ENCODE results near the gene SHISAL2A. TPM values are rescaled to one million over a fixed set of nuclear protein-coding genes. Genes with fewer than 3 reads are reported as not detected.

SHISAL2A gene
- total and polyA plus RNA-seq, 2 donors (not counting 1 experiment from before 2014, with no cell fraction given): not detected

DNA sequence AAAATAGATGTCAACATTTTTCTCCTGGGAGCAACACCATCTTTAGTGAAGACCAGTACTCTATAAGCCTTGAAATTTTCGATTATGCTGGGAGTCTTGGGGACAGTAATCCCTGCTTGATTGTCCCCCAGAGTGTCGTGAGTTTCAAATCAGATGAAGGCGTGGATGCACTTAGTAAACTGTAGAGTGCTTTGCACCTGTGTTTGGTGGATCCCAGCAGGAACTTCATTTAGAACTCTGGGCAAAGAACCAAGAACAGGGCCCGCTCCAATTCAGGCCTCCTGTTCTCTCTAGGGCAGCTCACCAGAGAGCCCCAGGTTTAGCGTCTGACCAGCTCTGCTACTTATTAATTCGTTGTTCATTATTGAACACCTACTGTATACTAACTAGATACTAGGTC is 29.3 kb upstream of the SHISAL2A start:
- Histone ChIP-seq H3K27ac (ENCODE audit: insufficient read depth, low read length) (no peak overlapping the region), H3K4me2 (ENCODE audit: extremely low read depth, insufficient read depth, low read length) (no peak overlapping the region), H2AFZ (ENCODE audit: low read length) (no peak overlapping the region), H3K4me1 (ENCODE audit: control insufficient read depth, extremely low read depth, insufficient read depth, low read length) (peaks cover 6% of the 10 kb centered on the region), H3K36me3 (ENCODE audit: control insufficient read depth, insufficient read depth, low read length) (no peaks in the 10 kb centered on the region), H3K27me3 (ENCODE audit: control insufficient read depth, insufficient read depth, low read length) (no peaks in the 10 kb centered on the region), H4K20me1 (ENCODE audit: control insufficient read depth, extremely low read depth, insufficient read depth, low read length) (no peaks in the 10 kb centered on the region), H3K9me3 (ENCODE audit: control insufficient read depth, insufficient read depth, low read depth, low read length) (no peaks in the 10 kb centered on the region), H3K79me2 (ENCODE audit: control insufficient read depth, insufficient read depth, low read length) (no peaks in the 10 kb centered on the region), H3K9ac (ENCODE audit: insufficient read depth, low read length) (no peak overlapping the region), H3K4me3 (replicated peaks in 1 of 4; ENCODE audit: control extremely low read depth in 1 of 4, insufficient read depth in 1 of 4, low read depth in 3 of 4, low read length in 4 of 4) (no peak overlapping the region)
- no peak for DNase-seq (ENCODE audit: low read depth in 2 of 2)
- no peak for TF ChIP-seq EZH2 (IDR thresholded peaks at IDR 0.05; ENCODE audit: low read length, missing control alignments)
- TF ChIP-seq, protein P1, sequence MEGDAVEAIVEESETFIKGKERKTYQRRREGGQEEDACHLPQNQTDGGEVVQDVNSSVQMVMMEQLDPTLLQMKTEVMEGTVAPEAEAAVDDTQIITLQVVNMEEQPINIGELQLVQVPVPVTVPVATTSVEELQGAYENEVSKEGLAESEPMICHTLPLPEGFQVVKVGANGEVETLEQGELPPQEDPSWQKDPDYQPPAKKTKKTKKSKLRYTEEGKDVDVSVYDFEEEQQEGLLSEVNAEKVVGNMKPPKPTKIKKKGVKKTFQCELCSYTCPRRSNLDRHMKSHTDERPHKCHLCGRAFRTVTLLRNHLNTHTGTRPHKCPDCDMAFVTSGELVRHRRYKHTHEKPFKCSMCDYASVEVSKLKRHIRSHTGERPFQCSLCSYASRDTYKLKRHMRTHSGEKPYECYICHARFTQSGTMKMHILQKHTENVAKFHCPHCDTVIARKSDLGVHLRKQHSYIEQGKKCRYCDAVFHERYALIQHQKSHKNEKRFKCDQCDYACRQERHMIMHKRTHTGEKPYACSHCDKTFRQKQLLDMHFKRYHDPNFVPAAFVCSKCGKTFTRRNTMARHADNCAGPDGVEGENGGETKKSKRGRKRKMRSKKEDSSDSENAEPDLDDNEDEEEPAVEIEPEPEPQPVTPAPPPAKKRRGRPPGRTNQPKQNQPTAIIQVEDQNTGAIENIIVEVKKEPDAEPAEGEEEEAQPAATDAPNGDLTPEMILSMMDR (conservative IDR thresholded peaks at IDR 0.05 in 1 of 2, IDR thresholded peaks at IDR 0.05 in 1 of 2; ENCODE audit: low read depth in 1 of 2, low read length in 2 of 2): no peak

DNA sequence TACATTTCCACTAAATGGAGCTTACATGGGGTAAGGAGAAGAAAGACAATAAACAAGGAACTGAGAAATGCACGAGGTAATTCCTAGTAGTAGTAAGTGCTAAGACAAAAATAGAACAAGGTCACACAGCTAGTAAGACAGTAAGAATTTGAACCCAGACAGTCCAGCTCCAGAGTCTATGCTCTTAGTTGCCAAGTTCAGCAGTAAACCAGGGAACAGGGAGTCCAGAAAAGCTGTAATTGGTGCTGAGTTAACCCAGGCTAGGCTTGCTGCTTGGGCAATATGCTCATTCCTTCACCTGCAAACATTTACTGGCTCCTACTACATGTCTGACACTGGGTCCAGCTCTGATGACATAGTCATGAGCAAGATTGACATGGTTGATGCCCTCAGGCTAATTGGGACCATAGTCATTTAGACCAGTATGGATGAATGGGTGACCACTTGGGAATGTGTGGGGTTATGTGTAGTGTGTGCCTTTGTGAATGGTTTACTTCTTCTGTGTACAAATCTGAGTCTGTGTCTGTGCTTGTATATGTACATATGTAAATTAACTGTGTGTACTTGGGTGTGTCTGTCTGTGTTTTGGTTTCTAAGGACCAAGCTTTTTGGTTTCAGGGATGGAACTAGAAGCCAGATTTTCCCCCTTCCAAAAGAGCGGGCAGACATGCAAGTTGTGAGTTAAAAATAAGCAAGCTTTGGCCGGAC is 28.8 kb upstream of the SHISAL2A start:
- no peaks in the 10 kb centered on the region for H3K9me3 ChIP-seq (ENCODE audit: control insufficient read depth, insufficient read depth, low read depth, low read length)
- no peak overlapping the region for H3K4me2 ChIP-seq (ENCODE audit: extremely low read depth, insufficient read depth, low read length)
- no peaks in the 10 kb centered on the region for H4K20me1 ChIP-seq (ENCODE audit: control insufficient read depth, extremely low read depth, insufficient read depth, low read length)
- peaks cover 6% of the 10 kb centered on the region for H3K4me1 ChIP-seq (ENCODE audit: control insufficient read depth, extremely low read depth, insufficient read depth, low read length)
- no peaks in the 10 kb centered on the region for H3K79me2 ChIP-seq (ENCODE audit: control insufficient read depth, insufficient read depth, low read length)
- H3K9ac ChIP-seq (ENCODE audit: insufficient read depth, low read length): no peak overlapping the region
- H2AFZ ChIP-seq (ENCODE audit: low read length): no peak overlapping the region
- H3K27ac ChIP-seq (ENCODE audit: insufficient read depth, low read length): no peak overlapping the region
- H3K27me3 ChIP-seq (ENCODE audit: control insufficient read depth, insufficient read depth, low read length): no peaks in the 10 kb centered on the region
- TF ChIP-seq, protein P1 (conservative IDR thresholded peaks at IDR 0.05 in 1 of 2, IDR thresholded peaks at IDR 0.05 in 1 of 2; ENCODE audit: low read depth in 1 of 2, low read length in 2 of 2): no peak
- TF ChIP-seq EZH2 (IDR thresholded peaks at IDR 0.05; ENCODE audit: low read length, missing control alignments): no peak
- H3K4me3 ChIP-seq (replicated peaks in 1 of 4; ENCODE audit: control extremely low read depth in 1 of 4, insufficient read depth in 1 of 4, low read depth in 3 of 4, low read length in 4 of 4): no peak overlapping the region
- DNase-seq (ENCODE audit: low read depth in 2 of 2): no peak
- no peaks in the 10 kb centered on the region for H3K36me3 ChIP-seq (ENCODE audit: control insufficient read depth, insufficient read depth, low read length)

DNA sequence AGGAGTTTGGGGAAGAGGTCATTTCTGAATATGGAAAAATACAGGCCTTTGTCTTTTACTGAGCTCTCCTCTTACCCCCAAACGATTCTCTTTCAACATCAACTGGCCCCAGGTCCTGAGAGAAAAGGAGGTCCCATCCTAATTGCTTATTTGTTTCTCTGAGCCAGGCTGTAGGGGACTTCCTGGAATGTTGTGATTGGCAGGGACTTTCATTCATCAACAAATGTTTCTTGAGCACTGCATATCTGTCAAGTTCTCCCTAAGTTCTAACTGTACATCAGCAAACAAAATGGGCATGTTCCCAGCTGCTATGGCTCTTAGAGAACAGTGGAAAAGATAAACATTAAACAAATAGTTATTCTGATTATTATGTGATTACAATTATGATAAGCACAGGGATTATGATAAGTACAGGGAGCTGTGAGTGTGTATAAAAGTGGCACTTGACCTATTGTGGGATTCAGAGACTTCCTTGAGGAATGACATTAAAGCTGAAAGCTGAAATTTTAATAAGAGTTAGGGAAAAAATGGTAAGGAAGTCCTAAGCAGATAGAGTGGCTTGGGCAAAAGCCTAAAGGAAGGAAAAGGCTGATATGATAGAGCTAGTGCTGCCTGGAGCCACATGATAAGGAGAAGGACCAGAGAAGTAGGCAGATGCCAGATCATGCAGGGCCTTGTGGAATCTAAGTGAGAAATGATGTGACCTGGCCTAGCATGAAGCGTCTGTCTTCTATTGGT is 19.2 kb upstream of the SHISAL2A start:
- TF ChIP-seq, protein P1 (conservative IDR thresholded peaks at IDR 0.05 in 1 of 2, IDR thresholded peaks at IDR 0.05 in 1 of 2; ENCODE audit: low read depth in 1 of 2, low read length in 2 of 2): no peak
- TF ChIP-seq EZH2 (IDR thresholded peaks at IDR 0.05; ENCODE audit: low read length, missing control alignments): no peak
- H3K9me3 ChIP-seq (ENCODE audit: control insufficient read depth, insufficient read depth, low read depth, low read length): no peaks in the 10 kb centered on the region
- no peaks in the 10 kb centered on the region for H3K79me2 ChIP-seq (ENCODE audit: control insufficient read depth, insufficient read depth, low read length)
- H2AFZ ChIP-seq (ENCODE audit: low read length): no peak overlapping the region
- no peaks in the 10 kb centered on the region for H3K27me3 ChIP-seq (ENCODE audit: control insufficient read depth, insufficient read depth, low read length)
- no peaks in the 10 kb centered on the region for H4K20me1 ChIP-seq (ENCODE audit: control insufficient read depth, extremely low read depth, insufficient read depth, low read length)
- H3K36me3 ChIP-seq (ENCODE audit: control insufficient read depth, insufficient read depth, low read length): no peaks in the 10 kb centered on the region
- H3K4me3 ChIP-seq (replicated peaks in 1 of 4; ENCODE audit: control extremely low read depth in 1 of 4, insufficient read depth in 1 of 4, low read depth in 3 of 4, low read length in 4 of 4): no peak overlapping the region
- no peaks in the 10 kb centered on the region for H3K4me1 ChIP-seq (ENCODE audit: control insufficient read depth, extremely low read depth, insufficient read depth, low read length)
- H3K9ac ChIP-seq (ENCODE audit: insufficient read depth, low read length): no peak overlapping the region
- DNase-seq (ENCODE audit: low read depth in 2 of 2): no peak
- H3K4me2 ChIP-seq (ENCODE audit: extremely low read depth, insufficient read depth, low read length): no peak overlapping the region
- H3K27ac ChIP-seq (ENCODE audit: insufficient read depth, low read length): no peak overlapping the region

Measured in fibroblast of lung (primary cell).